ENCODE measurements around the gene FOXO1.

The FOXO1 gene

DNA sequence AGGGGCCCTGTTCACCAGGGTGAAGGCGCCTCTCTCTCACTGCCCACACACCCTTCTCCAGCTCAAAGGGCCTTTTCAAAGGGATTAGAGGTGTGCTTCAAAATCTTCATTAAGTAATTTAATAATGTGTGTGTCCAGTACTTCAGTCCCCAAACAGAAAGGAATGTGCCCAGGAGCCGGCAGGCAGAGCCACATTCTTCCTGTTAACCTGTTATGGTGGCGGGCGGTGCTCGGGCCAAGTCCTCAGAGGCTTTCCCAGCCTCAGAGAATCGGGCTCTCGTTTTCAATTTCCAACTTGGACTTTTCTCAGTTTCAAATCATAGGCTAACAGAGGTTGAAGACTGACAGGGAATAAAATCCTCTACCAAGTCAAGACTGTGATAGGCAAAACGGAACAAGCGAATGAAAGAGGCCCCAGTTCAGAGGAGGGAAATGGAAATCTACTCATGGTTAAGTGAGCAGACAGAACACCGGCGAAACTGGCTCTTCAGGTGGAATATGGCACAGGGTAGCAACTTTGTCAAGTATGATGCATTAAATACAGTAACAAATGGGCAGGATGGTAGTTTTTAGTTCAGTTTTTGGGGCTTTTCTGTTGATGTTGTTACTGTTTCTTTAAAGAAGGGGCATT lies 68.6 kb downstream of the FOXO1 start:
- Histone ChIP-seq H3F3A (ENCODE audit: insufficient read depth, low read length) (no peaks in the 10 kb centered on the region), H3K4me3 (ENCODE audit: low read depth, low read length, poor library complexity, severe bottlenecking) (peak overlapping the region; percentile 37), H3K4me2 (ENCODE audit: low read length) (peak overlapping the region; percentile 61), H2AFZ (ENCODE audit: low read length) (no peak overlapping the region), H3K36me3 (ENCODE audit: insufficient read depth, low read length) (peaks cover 5% of the 10 kb centered on the region; the same call in 1 of the 2 replicates), H3K27ac (ENCODE audit: low read depth, low read length, poor library complexity, severe bottlenecking) (peak overlapping the region; percentile 83), H3K79me2 (ENCODE audit: insufficient read depth, low read length) (peaks cover 100% of the 10 kb centered on the region), H3K9me3 (ENCODE audit: low read length) (no peaks in the 10 kb centered on the region), H3K9ac (ENCODE audit: low read length) (peak overlapping the region; percentile 26; the same call in 1 of the 2 replicates), H3K27me3 (ENCODE audit: insufficient read depth, low read length) (no peaks in the 10 kb centered on the region), H3K4me1 (ENCODE audit: insufficient read depth, low read length, severe bottlenecking) (peaks cover 100% of the 10 kb centered on the region), H4K20me1 (ENCODE audit: insufficient read depth, low read length) (no peaks in the 10 kb centered on the region), H3K9me2 (ENCODE audit: low read depth, low read length) (no peaks in the 10 kb centered on the region)
- TF ChIP-seq EZH2 (IDR thresholded peaks at IDR 0.05; ENCODE audit: borderline replicate concordance, low read length) = no peak
- TF ChIP-seq, protein P1, sequence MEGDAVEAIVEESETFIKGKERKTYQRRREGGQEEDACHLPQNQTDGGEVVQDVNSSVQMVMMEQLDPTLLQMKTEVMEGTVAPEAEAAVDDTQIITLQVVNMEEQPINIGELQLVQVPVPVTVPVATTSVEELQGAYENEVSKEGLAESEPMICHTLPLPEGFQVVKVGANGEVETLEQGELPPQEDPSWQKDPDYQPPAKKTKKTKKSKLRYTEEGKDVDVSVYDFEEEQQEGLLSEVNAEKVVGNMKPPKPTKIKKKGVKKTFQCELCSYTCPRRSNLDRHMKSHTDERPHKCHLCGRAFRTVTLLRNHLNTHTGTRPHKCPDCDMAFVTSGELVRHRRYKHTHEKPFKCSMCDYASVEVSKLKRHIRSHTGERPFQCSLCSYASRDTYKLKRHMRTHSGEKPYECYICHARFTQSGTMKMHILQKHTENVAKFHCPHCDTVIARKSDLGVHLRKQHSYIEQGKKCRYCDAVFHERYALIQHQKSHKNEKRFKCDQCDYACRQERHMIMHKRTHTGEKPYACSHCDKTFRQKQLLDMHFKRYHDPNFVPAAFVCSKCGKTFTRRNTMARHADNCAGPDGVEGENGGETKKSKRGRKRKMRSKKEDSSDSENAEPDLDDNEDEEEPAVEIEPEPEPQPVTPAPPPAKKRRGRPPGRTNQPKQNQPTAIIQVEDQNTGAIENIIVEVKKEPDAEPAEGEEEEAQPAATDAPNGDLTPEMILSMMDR (IDR thresholded peaks at IDR 0.05; ENCODE audit: low read length) = no peak

DNA sequence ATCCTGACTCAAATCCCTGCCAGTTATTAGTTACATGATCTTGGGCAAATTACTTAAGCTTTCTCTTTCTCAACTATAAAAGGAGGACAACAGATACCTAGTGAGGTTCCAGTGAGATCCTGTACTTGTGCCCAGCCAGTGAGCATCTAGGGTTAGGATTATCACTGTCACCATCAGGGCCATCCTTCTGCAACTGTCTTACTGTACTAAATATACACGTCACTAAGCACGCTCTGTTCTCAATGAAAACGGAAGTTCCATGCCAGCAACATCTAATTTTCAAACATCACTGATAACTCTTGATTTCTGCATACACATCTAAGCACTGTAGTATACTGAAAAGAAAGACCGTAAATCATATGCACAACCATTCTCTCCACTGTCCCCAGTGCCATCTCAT lies 70.0 kb downstream of the FOXO1 start:
- H3K79me2 ChIP-seq (ENCODE audit: insufficient read depth, low read length) = peaks cover 100% of the 10 kb centered on the region
- peaks cover 100% of the 10 kb centered on the region for H3K4me1 ChIP-seq (ENCODE audit: insufficient read depth, low read length, severe bottlenecking)
- H2AFZ ChIP-seq (ENCODE audit: low read length) = no peak overlapping the region
- TF ChIP-seq, protein P1 (IDR thresholded peaks at IDR 0.05; ENCODE audit: low read length) = no peak
- TF ChIP-seq EZH2 (IDR thresholded peaks at IDR 0.05; ENCODE audit: borderline replicate concordance, low read length) = no peak
- no peaks in the 10 kb centered on the region for H3K36me3 ChIP-seq (ENCODE audit: insufficient read depth, low read length)
- H3K4me3 ChIP-seq (ENCODE audit: low read depth, low read length, poor library complexity, severe bottlenecking) = no peak overlapping the region
- peak overlapping the region; percentile 61 for H3K4me2 ChIP-seq (ENCODE audit: low read length)
- no peaks in the 10 kb centered on the region for H3K27me3 ChIP-seq (ENCODE audit: insufficient read depth, low read length)
- no peaks in the 10 kb centered on the region for H3K9me3 ChIP-seq (ENCODE audit: low read length)
- H3K27ac ChIP-seq (ENCODE audit: low read depth, low read length, poor library complexity, severe bottlenecking) = peak overlapping the region; percentile 83
- H3K9me2 ChIP-seq (ENCODE audit: low read depth, low read length) = no peaks in the 10 kb centered on the region
- no peaks in the 10 kb centered on the region for H3F3A ChIP-seq (ENCODE audit: insufficient read depth, low read length)
- H3K9ac ChIP-seq (ENCODE audit: low read length) = peak overlapping the region; percentile 18; the same call in 1 of the 2 replicates
- no peaks in the 10 kb centered on the region for H4K20me1 ChIP-seq (ENCODE audit: insufficient read depth, low read length)

DNA sequence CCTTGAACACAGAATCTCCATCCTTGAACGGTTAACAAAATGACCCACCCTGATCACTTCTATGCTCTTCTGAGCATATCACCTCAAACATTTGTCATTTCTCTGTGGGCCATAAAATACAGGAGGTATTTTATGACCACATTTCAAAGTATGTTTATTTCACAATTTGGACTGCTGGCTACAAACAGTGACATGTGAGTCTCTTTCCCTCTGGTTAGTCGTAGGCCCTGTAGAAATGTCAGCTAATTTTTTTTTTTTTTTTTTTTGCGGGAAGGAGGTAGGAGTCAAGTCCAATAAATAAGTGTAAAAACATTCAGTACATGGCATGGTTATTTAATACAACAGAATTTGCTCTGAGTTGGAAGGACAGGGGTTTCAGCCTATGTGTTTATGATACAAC lies 70.7 kb downstream of the FOXO1 start:
- H3K4me3 ChIP-seq (ENCODE audit: low read depth, low read length, poor library complexity, severe bottlenecking) = no peak overlapping the region
- H3K9me3 ChIP-seq (ENCODE audit: low read length) = no peaks in the 10 kb centered on the region
- no peak for TF ChIP-seq EZH2 (IDR thresholded peaks at IDR 0.05; ENCODE audit: borderline replicate concordance, low read length)
- TF ChIP-seq, protein P1 (IDR thresholded peaks at IDR 0.05; ENCODE audit: low read length) = no peak
- H3K4me1 ChIP-seq (ENCODE audit: insufficient read depth, low read length, severe bottlenecking) = peaks cover 100% of the 10 kb centered on the region
- peak overlapping the region; percentile 61; the same call in 1 of the 2 replicates for H3K4me2 ChIP-seq (ENCODE audit: low read length)
- no peaks in the 10 kb centered on the region for H4K20me1 ChIP-seq (ENCODE audit: insufficient read depth, low read length)
- no peaks in the 10 kb centered on the region for H3F3A ChIP-seq (ENCODE audit: insufficient read depth, low read length)
- no peaks in the 10 kb centered on the region for H3K27me3 ChIP-seq (ENCODE audit: insufficient read depth, low read length)
- peaks cover 100% of the 10 kb centered on the region for H3K79me2 ChIP-seq (ENCODE audit: insufficient read depth, low read length)
- no peak overlapping the region; the same call in 1 of the 2 replicates for H3K9ac ChIP-seq (ENCODE audit: low read length)
- peak overlapping the region; percentile 83 for H3K27ac ChIP-seq (ENCODE audit: low read depth, low read length, poor library complexity, severe bottlenecking)
- H2AFZ ChIP-seq (ENCODE audit: low read length) = no peak overlapping the region
- H3K36me3 ChIP-seq (ENCODE audit: insufficient read depth, low read length) = no peaks in the 10 kb centered on the region
- H3K9me2 ChIP-seq (ENCODE audit: low read depth, low read length) = no peaks in the 10 kb centered on the region
